HG03066 (cell line): Measurements from ENCODE around the gene CHN2.

ENCODE experiments used
- ATAC-seq: cut with Tn5 transposase; IDR thresholded peaks from one replicate; pipeline ENCODE4 v1.9.1; 2021; ENCODE audit warnings: low read depth; ENCODE audit not compliant: unreplicated experiment

Gene CHN2

GRCh38 chr7:29302666-29303395 lies 108.3 kb downstream of the CHN2 start:
- no peak for ATAC-seq

- ATAC-seq, result no peak
Observed at GRCh38 chr7:29304756-29305155, 110.2 kb downstream of the CHN2 start.

- no peak for ATAC-seq
Observed at GRCh38 chr7:29306319-29306991, 111.9 kb downstream of the CHN2 start.

- ATAC-seq, result no peak
Observed at GRCh38 chr7:29308424-29308823, 113.8 kb downstream of the CHN2 start.

- ATAC-seq, result no peak
Observed at GRCh38 chr7:29309041-29309854, 114.7 kb downstream of the CHN2 start.

GRCh38 chr7:29310625-29311024 lies 116.0 kb downstream of the CHN2 start:
- no peak for ATAC-seq

GRCh38 chr7:29311314-29311713 lies 116.7 kb downstream of the CHN2 start:
- ATAC-seq, result no peak

GRCh38 chr7:29314148-29314547 lies 119.6 kb downstream of the CHN2 start:
- ATAC-seq, result no peak

GRCh38 chr7:29315122-29315891 lies 120.7 kb downstream of the CHN2 start:
- ATAC-seq, result no peak

- no peak for ATAC-seq
Observed at GRCh38 chr7:29315892-29316270, 121.3 kb downstream of the CHN2 start.

- no peak for ATAC-seq
Observed at GRCh38 chr7:29316926-29317325, 122.4 kb downstream of the CHN2 start.

- ATAC-seq, result no peak
Observed at GRCh38 chr7:29318853-29319718, 124.5 kb downstream of the CHN2 start.

- no peak for ATAC-seq
Observed at GRCh38 chr7:29319719-29320521, 125.3 kb downstream of the CHN2 start.

GRCh38 chr7:29320577-29320976 lies 126.0 kb downstream of the CHN2 start:
- no peak for ATAC-seq

GRCh38 chr7:29322023-29322712 lies 127.6 kb downstream of the CHN2 start:
- ATAC-seq, result no peak

GRCh38 chr7:29325476-29325875 lies 130.9 kb downstream of the CHN2 start:
- ATAC-seq, result no peak

- no peak for ATAC-seq
Observed at GRCh38 chr7:29326864-29327263, 132.3 kb downstream of the CHN2 start.

GRCh38 chr7:29327455-29327854 lies 132.9 kb downstream of the CHN2 start:
- no peak for ATAC-seq
